ENCODE measurements around the gene ESYT2. TPM values are rescaled to one million over a fixed set of nuclear protein-coding genes. Genes with fewer than 3 reads are reported as not detected.

The ESYT2 gene
- total and polyA plus RNA-seq, 2 of the 4 experiments (the other 2 are of a cell fraction), result 26.7 to 69.9 TPM

DNA sequence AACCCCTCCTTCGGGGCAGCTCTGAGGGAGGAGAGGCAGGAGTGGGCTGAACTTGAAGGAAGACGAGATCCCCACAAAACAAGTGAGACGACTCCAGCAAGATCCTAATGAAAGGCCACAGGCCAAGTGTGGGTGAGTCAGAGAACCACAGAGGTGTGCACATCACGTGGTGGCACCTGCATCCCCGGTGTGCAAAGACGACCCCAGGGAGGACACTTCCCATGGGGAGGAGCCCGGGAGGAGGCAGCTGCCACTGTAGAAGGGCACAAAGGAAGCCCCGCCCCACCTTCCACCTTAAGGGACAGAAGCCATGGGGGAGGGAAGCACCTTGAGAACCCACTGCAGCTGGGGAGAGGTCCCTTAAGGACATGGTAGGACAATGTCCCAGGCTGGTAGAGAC is 45.7 kb downstream of the ESYT2 start:
- H3K9me3 ChIP-seq (ENCODE audit: control insufficient read depth, insufficient read depth, low read length), result no peaks in the 10 kb centered on the region
- H3K79me1 ChIP-seq (ENCODE audit: low read depth in 1 of 2, low read length in 2 of 2), result peaks cover 13 to 38% of the 10 kb centered on the region in 2 experiments
- H3K9me1 ChIP-seq (ENCODE audit: insufficient read depth, low read length), result peaks cover 22% of the 10 kb centered on the region
- H2AK9ac ChIP-seq (replicated peaks; ENCODE audit: low read depth, low read length, poor library complexity), result peak overlapping the region; percentile 26
- no peak overlapping the region for H3K18ac ChIP-seq (ENCODE audit: low read depth, low read length)
- no peak overlapping the region for H4K91ac ChIP-seq (ENCODE audit: insufficient read depth, low read depth, low read length)
- no peak overlapping the region for H2BK120ac ChIP-seq (ENCODE audit: low read depth, low read length)
- no peaks in the 10 kb centered on the region; the same call in 1 of the 2 replicates for H4K20me1 ChIP-seq (ENCODE audit: insufficient read depth, low read length)
- BruUV-seq (replicated peaks), result no TSS peak
- H3K56ac ChIP-seq (ENCODE audit: extremely low read depth, insufficient read depth, low read length), result no peak overlapping the region
- H4K5ac ChIP-seq (ENCODE audit: low read depth, low read length), result no peak overlapping the region
- H3K4me1 ChIP-seq (ENCODE audit: control insufficient read depth, insufficient read depth, low read length), result peaks cover 8% of the 10 kb centered on the region
- H2BK5ac ChIP-seq (ENCODE audit: low read depth, low read length, poor library complexity, severe bottlenecking), result no peak overlapping the region
- intact Hi-C loops (cut with micrococcal nuclease), result loop anchor here (2.0 kb wide), 1 partner anchor 45 kb away; the partner anchor contains the start of gene ESYT2
- H4K8ac ChIP-seq (ENCODE audit: low read depth in 2 of 2, low read length in 2 of 2), result no peak overlapping the region
- H3K9ac ChIP-seq (ENCODE audit: low read depth, low read length), result no peak overlapping the region
- TF ChIP-seq FOS (IDR thresholded peaks at IDR 0.05; ENCODE audit: low read depth, low read length) (no peak), POLR2A (IDR thresholded peaks at IDR 0.05; ENCODE audit: low read depth, low read length) (no peak), CEBPB (IDR thresholded peaks at IDR 0.05; ENCODE audit: low read depth, low read length) (no peak), MXI1 (IDR thresholded peaks at IDR 0.05; ENCODE audit: borderline replicate concordance, low read depth, low read length) (no peak), CHD1 (IDR thresholded peaks at IDR 0.05; ENCODE audit: low read depth, low read length) (no peak), RAD21 (IDR thresholded peaks at IDR 0.05; ENCODE audit: low read length) (no peak), MAZ (IDR thresholded peaks at IDR 0.05; ENCODE audit: borderline replicate concordance, low read depth, low read length) (no peak), SMC3 (IDR thresholded peaks at IDR 0.05; ENCODE audit: low read depth, low read length) (no peak), BHLHE40 (IDR thresholded peaks at IDR 0.05; ENCODE audit: low read depth, low read length) (no peak), NFE2L2 (IDR thresholded peaks at IDR 0.05; ENCODE audit: low read depth, low read length) (no peak), RFX5 (IDR thresholded peaks at IDR 0.05; ENCODE audit: low read depth, low read length) (no peak), MAFK (IDR thresholded peaks at IDR 0.05; ENCODE audit: low read depth, low read length) (no peak), RCOR1 (IDR thresholded peaks at IDR 0.05; ENCODE audit: insufficient replicate concordance, low read length) (no peak)
- TF ChIP-seq, protein P1, sequence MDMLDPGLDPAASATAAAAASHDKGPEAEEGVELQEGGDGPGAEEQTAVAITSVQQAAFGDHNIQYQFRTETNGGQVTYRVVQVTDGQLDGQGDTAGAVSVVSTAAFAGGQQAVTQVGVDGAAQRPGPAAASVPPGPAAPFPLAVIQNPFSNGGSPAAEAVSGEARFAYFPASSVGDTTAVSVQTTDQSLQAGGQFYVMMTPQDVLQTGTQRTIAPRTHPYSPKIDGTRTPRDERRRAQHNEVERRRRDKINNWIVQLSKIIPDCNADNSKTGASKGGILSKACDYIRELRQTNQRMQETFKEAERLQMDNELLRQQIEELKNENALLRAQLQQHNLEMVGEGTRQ (IDR thresholded peaks at IDR 0.05; ENCODE audit: low read depth, low read length), result no peak
- TF ChIP-seq, protein P2, sequence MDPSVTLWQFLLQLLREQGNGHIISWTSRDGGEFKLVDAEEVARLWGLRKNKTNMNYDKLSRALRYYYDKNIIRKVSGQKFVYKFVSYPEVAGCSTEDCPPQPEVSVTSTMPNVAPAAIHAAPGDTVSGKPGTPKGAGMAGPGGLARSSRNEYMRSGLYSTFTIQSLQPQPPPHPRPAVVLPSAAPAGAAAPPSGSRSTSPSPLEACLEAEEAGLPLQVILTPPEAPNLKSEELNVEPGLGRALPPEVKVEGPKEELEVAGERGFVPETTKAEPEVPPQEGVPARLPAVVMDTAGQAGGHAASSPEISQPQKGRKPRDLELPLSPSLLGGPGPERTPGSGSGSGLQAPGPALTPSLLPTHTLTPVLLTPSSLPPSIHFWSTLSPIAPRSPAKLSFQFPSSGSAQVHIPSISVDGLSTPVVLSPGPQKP (IDR thresholded peaks at IDR 0.05; ENCODE audit: borderline replicate concordance, low read depth, low read length), result no peak
- TF ChIP-seq, protein P3, sequence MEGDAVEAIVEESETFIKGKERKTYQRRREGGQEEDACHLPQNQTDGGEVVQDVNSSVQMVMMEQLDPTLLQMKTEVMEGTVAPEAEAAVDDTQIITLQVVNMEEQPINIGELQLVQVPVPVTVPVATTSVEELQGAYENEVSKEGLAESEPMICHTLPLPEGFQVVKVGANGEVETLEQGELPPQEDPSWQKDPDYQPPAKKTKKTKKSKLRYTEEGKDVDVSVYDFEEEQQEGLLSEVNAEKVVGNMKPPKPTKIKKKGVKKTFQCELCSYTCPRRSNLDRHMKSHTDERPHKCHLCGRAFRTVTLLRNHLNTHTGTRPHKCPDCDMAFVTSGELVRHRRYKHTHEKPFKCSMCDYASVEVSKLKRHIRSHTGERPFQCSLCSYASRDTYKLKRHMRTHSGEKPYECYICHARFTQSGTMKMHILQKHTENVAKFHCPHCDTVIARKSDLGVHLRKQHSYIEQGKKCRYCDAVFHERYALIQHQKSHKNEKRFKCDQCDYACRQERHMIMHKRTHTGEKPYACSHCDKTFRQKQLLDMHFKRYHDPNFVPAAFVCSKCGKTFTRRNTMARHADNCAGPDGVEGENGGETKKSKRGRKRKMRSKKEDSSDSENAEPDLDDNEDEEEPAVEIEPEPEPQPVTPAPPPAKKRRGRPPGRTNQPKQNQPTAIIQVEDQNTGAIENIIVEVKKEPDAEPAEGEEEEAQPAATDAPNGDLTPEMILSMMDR (conservative IDR thresholded peaks at IDR 0.05; ENCODE audit: low read depth, low read length), result no peak
- no peak for DNase-seq
- ATAC-seq (ENCODE audit: low read depth), result no peak
- no peaks in the 10 kb centered on the region for H3K27me3 ChIP-seq (ENCODE audit: control insufficient read depth, insufficient read depth, low read length)
- CTCF ChIA-PET, result no interaction called here
- no peak overlapping the region for H2AFZ ChIP-seq (replicated peaks; ENCODE audit: low read length, poor library complexity)
- dilution Hi-C loops (cut with HindIII; ENCODE audit: low sequenced_read_pairs, unreplicated experiment), result no loop called here
- no peak overlapping the region for H2AK5ac ChIP-seq (ENCODE audit: low read depth, low read length)
- WGBS, 2 experiments (ENCODE audit: extremely low coverage in 2 of 2, insufficient read length in 1 of 2), result no CpG with 5 or more reads among the region's 8 CpGs
- H3K14ac ChIP-seq (replicated peaks; ENCODE audit: low read depth, low read length), result no peak overlapping the region
- H3K23ac ChIP-seq (ENCODE audit: low read depth, low read length), result no peak overlapping the region
- no peak overlapping the region for H3K4ac ChIP-seq (ENCODE audit: low read depth, low read length)
- H2BK15ac ChIP-seq (ENCODE audit: low read depth, low read length), result no peak overlapping the region
- H2BK20ac ChIP-seq (ENCODE audit: low read depth, low read length), result no peak overlapping the region
- H3K4me3 ChIP-seq (ENCODE audit: insufficient read depth, low read depth, low read length), result no peak overlapping the region
- H3K27ac ChIP-seq (ENCODE audit: insufficient read depth, low read length), result no peak overlapping the region
- peaks cover 36% of the 10 kb centered on the region for H3K36me3 ChIP-seq (ENCODE audit: control insufficient read depth, insufficient read depth, low read length)
- in situ Hi-C loops (cut with MboI; ENCODE audit: low sequenced_read_pairs), result no loop called here
- H3K4me2 ChIP-seq (ENCODE audit: low read depth, low read length), result no peak overlapping the region
- POLR2A ChIA-PET (ENCODE audit: unreplicated experiment), result no interaction called here
